ENCODE measurements around the gene SIK2.

SIK2 gene

DNA sequence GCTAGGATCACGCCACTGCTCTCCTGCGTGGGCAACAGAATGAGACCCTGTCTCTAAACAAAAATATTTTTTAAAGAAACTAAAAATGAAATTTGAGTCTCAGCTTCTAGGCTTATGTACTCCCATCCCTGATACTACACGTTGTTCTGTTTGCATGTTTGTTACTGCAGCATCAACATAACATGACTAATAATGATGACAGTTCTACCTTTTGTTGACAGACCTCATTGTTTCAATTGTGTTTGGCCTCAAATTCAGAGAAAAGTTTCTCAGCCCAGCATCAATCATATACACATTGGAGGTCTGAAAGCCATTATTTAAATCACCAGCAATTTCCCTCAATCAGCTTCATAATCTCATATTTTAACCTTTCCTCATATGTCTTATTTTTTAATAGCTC is 40.9 kb upstream of the SIK2 start:
- no peak overlapping the region for H3K27ac ChIP-seq (replicated peaks)
- H3K4me3 ChIP-seq (replicated peaks; ENCODE audit: insufficient read depth, low read length) = no peak overlapping the region
- no peaks in the 10 kb centered on the region for H3K27me3 ChIP-seq (ENCODE audit: insufficient read depth, poor library complexity, severe bottlenecking)
- DNase-seq (ENCODE audit: low read depth in 1 of 2, low spot score in 1 of 2) = no peak
- no peak for TF ChIP-seq GABPA (IDR thresholded peaks at IDR 0.05; ENCODE audit: low read depth)
- TF ChIP-seq, protein P1, sequence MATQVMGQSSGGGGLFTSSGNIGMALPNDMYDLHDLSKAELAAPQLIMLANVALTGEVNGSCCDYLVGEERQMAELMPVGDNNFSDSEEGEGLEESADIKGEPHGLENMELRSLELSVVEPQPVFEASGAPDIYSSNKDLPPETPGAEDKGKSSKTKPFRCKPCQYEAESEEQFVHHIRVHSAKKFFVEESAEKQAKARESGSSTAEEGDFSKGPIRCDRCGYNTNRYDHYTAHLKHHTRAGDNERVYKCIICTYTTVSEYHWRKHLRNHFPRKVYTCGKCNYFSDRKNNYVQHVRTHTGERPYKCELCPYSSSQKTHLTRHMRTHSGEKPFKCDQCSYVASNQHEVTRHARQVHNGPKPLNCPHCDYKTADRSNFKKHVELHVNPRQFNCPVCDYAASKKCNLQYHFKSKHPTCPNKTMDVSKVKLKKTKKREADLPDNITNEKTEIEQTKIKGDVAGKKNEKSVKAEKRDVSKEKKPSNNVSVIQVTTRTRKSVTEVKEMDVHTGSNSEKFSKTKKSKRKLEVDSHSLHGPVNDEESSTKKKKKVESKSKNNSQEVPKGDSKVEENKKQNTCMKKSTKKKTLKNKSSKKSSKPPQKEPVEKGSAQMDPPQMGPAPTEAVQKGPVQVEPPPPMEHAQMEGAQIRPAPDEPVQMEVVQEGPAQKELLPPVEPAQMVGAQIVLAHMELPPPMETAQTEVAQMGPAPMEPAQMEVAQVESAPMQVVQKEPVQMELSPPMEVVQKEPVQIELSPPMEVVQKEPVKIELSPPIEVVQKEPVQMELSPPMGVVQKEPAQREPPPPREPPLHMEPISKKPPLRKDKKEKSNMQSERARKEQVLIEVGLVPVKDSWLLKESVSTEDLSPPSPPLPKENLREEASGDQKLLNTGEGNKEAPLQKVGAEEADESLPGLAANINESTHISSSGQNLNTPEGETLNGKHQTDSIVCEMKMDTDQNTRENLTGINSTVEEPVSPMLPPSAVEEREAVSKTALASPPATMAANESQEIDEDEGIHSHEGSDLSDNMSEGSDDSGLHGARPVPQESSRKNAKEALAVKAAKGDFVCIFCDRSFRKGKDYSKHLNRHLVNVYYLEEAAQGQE (IDR thresholded peaks at IDR 0.05; ENCODE audit: insufficient replicate concordance, low read depth) = no peak
- TF ChIP-seq, protein P2, sequence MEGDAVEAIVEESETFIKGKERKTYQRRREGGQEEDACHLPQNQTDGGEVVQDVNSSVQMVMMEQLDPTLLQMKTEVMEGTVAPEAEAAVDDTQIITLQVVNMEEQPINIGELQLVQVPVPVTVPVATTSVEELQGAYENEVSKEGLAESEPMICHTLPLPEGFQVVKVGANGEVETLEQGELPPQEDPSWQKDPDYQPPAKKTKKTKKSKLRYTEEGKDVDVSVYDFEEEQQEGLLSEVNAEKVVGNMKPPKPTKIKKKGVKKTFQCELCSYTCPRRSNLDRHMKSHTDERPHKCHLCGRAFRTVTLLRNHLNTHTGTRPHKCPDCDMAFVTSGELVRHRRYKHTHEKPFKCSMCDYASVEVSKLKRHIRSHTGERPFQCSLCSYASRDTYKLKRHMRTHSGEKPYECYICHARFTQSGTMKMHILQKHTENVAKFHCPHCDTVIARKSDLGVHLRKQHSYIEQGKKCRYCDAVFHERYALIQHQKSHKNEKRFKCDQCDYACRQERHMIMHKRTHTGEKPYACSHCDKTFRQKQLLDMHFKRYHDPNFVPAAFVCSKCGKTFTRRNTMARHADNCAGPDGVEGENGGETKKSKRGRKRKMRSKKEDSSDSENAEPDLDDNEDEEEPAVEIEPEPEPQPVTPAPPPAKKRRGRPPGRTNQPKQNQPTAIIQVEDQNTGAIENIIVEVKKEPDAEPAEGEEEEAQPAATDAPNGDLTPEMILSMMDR (IDR thresholded peaks at IDR 0.05; ENCODE audit: insufficient read depth, low read length) = no peak
- no peak for TF ChIP-seq SPI1 (IDR thresholded peaks at IDR 0.05; ENCODE audit: borderline replicate concordance, low read depth)

DNA sequence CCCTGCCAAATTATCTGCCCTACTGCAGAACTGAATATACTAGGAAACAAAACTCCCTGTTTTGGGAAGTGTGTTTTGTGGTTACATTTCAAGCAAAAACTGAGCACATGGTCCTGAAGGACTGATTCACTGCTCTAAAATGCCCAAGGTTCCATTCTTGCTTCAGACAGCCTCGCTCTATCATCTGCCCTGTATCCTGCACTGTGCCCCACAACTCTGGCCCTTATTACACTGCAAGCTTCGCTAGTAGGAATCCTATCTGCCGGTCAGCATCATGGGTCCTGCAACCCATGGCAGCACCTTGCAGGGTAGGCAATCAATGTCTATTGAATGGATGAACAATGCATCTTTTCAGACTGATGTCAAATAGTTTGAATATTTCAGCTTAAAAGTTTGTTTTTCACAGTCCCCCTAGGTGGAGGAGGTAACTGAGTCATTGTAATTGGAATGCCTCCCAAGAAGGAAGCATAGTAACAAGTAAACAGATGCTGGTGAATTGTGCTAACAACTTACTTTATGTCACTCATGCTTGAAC is 40.4 kb upstream of the SIK2 start:
- no peaks in the 10 kb centered on the region for H3K27me3 ChIP-seq (ENCODE audit: insufficient read depth, poor library complexity, severe bottlenecking)
- no peak overlapping the region for H3K4me3 ChIP-seq (replicated peaks; ENCODE audit: insufficient read depth, low read length)
- H3K27ac ChIP-seq (replicated peaks) = no peak overlapping the region
- TF ChIP-seq SPI1 (IDR thresholded peaks at IDR 0.05; ENCODE audit: borderline replicate concordance, low read depth) (no peak), GABPA (IDR thresholded peaks at IDR 0.05; ENCODE audit: low read depth) (no peak), POLR2AphosphoS5 (IDR thresholded peaks at IDR 0.05; ENCODE audit: low read depth) (no peak)
- TF ChIP-seq, protein P2 (IDR thresholded peaks at IDR 0.05; ENCODE audit: insufficient read depth, low read length) = no peak
- TF ChIP-seq, protein P1 (IDR thresholded peaks at IDR 0.05; ENCODE audit: insufficient replicate concordance, low read depth) = no peak
- no peak for DNase-seq (ENCODE audit: low read depth in 1 of 2, low spot score in 1 of 2)

DNA sequence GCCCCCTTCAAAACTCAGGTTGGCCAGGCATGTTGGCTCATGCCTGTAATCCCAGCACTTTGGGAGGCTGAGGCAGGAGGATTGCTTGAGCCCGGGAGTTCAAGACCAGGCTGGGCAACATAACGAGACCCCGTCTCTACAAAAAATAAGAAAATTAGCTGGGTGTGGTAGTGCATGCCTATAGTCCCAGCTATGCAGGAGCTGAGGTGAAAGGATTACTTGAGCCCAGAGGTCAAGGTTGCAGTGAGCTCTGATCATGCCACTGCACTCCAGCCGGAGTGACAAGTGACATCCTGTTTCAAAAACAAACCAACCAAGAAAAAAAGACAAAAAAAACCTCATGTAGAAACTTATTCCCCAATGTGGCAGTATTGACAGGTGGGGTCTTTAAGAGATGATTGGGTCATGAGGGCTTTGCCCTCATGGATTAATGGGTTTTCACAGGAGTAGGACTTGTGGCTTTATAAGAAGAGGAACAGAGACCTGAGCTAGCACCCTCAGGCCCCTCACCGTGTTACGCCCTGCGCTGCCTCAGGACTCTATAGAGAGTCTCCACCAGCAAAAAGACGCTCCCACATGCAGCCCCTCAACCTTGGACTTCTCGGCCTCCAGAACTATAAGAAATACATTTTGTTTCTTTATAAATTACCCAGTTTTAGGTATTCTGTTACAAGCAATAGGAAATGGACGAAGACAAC is 39.4 kb upstream of the SIK2 start:
- no peak for DNase-seq (ENCODE audit: low read depth in 1 of 2, low spot score in 1 of 2)
- no peak overlapping the region for H3K27ac ChIP-seq (replicated peaks)
- TF ChIP-seq SPI1 (IDR thresholded peaks at IDR 0.05; ENCODE audit: borderline replicate concordance, low read depth) = no peak
- no peak for TF ChIP-seq GABPA (IDR thresholded peaks at IDR 0.05; ENCODE audit: low read depth)
- H3K27me3 ChIP-seq (ENCODE audit: insufficient read depth, poor library complexity, severe bottlenecking) = no peaks in the 10 kb centered on the region
- H3K4me3 ChIP-seq (replicated peaks; ENCODE audit: insufficient read depth, low read length) = no peak overlapping the region

DNA sequence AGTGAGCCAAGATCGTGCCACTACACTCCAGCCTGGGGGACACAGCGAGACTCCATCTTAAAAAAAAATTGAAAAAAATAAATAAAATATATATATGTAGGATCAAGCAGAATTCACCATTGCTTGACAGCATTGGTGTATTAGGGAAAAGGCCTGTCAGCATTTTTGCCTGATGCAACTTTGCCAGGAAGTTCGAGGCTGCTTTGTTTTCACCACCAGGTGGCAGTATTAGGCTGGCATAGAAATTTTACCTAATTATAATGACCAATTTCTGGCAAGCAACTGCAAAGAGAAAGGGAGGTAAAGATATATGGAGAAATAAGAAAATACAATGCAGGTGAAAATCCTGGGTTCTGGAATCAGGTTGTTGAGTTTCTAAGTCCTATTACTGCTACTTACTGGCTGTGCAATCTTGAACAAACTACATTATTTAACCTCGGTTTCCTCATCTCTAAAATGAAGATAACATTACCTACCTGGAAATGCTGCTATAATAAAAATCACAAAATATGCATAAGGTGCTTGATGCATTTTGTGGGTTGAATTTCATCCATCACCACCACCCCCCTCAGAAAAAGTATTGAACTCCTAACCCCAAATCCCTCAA is 37.0 kb upstream of the SIK2 start:
- Histone ChIP-seq H3K4me3 (replicated peaks; ENCODE audit: insufficient read depth, low read length) (no peak overlapping the region), H3K27ac (replicated peaks) (no peak overlapping the region), H3K27me3 (ENCODE audit: insufficient read depth, poor library complexity, severe bottlenecking) (no peaks in the 10 kb centered on the region)
- TF ChIP-seq GABPA (IDR thresholded peaks at IDR 0.05; ENCODE audit: low read depth) (no peak), SPI1 (IDR thresholded peaks at IDR 0.05; ENCODE audit: borderline replicate concordance, low read depth) (no peak)
- TF ChIP-seq, protein P2 (IDR thresholded peaks at IDR 0.05; ENCODE audit: insufficient read depth, low read length) = peak; percentile 65
- peak; percentile 39 to 60 for DNase-seq (ENCODE audit: low read depth in 1 of 2, low spot score in 1 of 2)
